GM23338 (cell line): ENCODE data around the gene PSMG4. TPM values are rescaled to one million over a fixed set of nuclear protein-coding genes. Genes with fewer than 3 reads are reported as not detected.
A peak's percentile ranks its signal among the peaks of the same experiment; 100 is the strongest.

Experiments
- ATAC-seq: fragments of 200-7000 bp; cut with Tn5 transposase; 3 replicates; pipeline ENCODE4 v1.9.1; 2020
- DNase-seq: peaks from one replicate; pipeline ENCODE4 v3.0.0-alpha.2; 2015; ENCODE audit warnings: low spot score
- H2AFZ ChIP-seq: fragments of 200-600 bp; sonication (generic); 2 replicates; pipeline ENCODE4 v1.8.0; 2016; ENCODE audit warnings: antibody characterized with exemption, mild to moderate bottlenecking, moderate library complexity
- H3F3A ChIP-seq: fragments of 200-600 bp; sonication (generic); replicated peaks from 2 replicates; pipeline ENCODE4 v1.8.0; 2017; ENCODE audit warnings: antibody characterized with exemption, mixed run types, low read depth
- H3K27ac ChIP-seq: fragments of 200-600 bp; sonication (generic); 2 replicates; pipeline ENCODE4 v1.6.1; 2016; ENCODE audit warnings: low read depth
- H3K27me3 ChIP-seq: fragments of 200-600 bp; sonication (generic); 2 replicates; pipeline ENCODE4 v1.8.0; 2016; ENCODE audit warnings: mild to moderate bottlenecking, mixed run types, moderate library complexity; ENCODE audit not compliant: insufficient read depth
- H3K36me3 ChIP-seq: fragments of 200-600 bp; sonication (generic); 2 replicates; pipeline ENCODE4 v1.8.0; 2016; ENCODE audit warnings: mild to moderate bottlenecking; ENCODE audit not compliant: insufficient read depth
- H3K4me1 ChIP-seq: fragments of 200-600 bp; sonication (generic); 2 replicates; pipeline ENCODE4 v1.8.0; 2016; ENCODE audit warnings: mild to moderate bottlenecking, moderate library complexity; ENCODE audit not compliant: insufficient read depth
- H3K4me2 ChIP-seq: fragments of 200-600 bp; sonication (generic); 2 replicates; pipeline ENCODE4 v1.7.1; 2017; ENCODE audit warnings: mixed run types
- H3K4me3 ChIP-seq: fragments of 200-600 bp; sonication (generic); 2 replicates; pipeline ENCODE4 v1.6.1; 2016; ENCODE audit warnings: mixed run types
- H3K79me2 ChIP-seq: fragments of 200-600 bp; sonication (generic); replicated peaks from 2 replicates; pipeline ENCODE4 v1.8.0; 2017; ENCODE audit warnings: mild to moderate bottlenecking; ENCODE audit not compliant: insufficient read depth
- H3K9me2 ChIP-seq: fragments of 200-600 bp; sonication (generic); 2 replicates; pipeline ENCODE4 v1.8.0; 2017; ENCODE audit not compliant: insufficient read depth
- H4K20me1 ChIP-seq: fragments of 200-600 bp; sonication (generic); replicated peaks from 2 replicates; pipeline ENCODE4 v1.8.0; 2017; ENCODE audit warnings: mild to moderate bottlenecking; ENCODE audit not compliant: insufficient read depth
- H3K27ac Mint-ChIP-seq: 2 replicates; pipeline ENCODE4 v1.8.0; 2020; ENCODE audit warnings: inconsistent platforms, mild to moderate bottlenecking, moderate library complexity, mixed read lengths
- H3K27me3 Mint-ChIP-seq: 3 replicates; pipeline ENCODE4 v1.8.0; 2022; ENCODE audit warnings: low read depth, mild to moderate bottlenecking, moderate library complexity, mixed read lengths, inconsistent platforms; ENCODE audit not compliant: insufficient read depth, poor library complexity
- H3K36me3 Mint-ChIP-seq: 3 replicates; pipeline ENCODE4 v1.8.0; 2021; ENCODE audit warnings: low read depth, mild to moderate bottlenecking, inconsistent platforms, moderate library complexity, mixed read lengths
- H3K4me1 Mint-ChIP-seq: 3 replicates; pipeline ENCODE4 v1.8.0; 2020; ENCODE audit warnings: mild to moderate bottlenecking, inconsistent platforms, mixed read lengths
- H3K4me3 Mint-ChIP-seq: 3 replicates; pipeline ENCODE4 v1.8.0; 2021; ENCODE audit warnings: moderate library complexity, mild to moderate bottlenecking, inconsistent platforms, mixed read lengths
- H3K9me3 Mint-ChIP-seq: 3 replicates; pipeline ENCODE4 v1.8.0; 2020; ENCODE audit warnings: moderate library complexity, mild to moderate bottlenecking, inconsistent platforms, mixed read lengths
- CREB1 ChIP-seq: fragments of 250-450 bp; sonication (Bioruptor Pico); IDR thresholded peaks from 2 replicates; pipeline ENCODE4 v1.5.0; 2020; ENCODE audit warnings: low read depth, mild to moderate bottlenecking, moderate library complexity
- CTCF ChIP-seq, 2 experiments: fragments of 200-600 bp in 1 of 2; sonication (generic) in 1 of 2; conservative IDR thresholded peaks; 2 replicates each; pipeline versions ENCODE4 v1.5.1 to v1.6.1; 2016 to 2017; ENCODE audit warnings: antibody characterized with exemption in 2 of 2, low read depth in 2 of 2, mild to moderate bottlenecking in 2 of 2, moderate library complexity in 1 of 2
- ETS1 ChIP-seq: IDR thresholded peaks from 2 replicates; pipeline ENCODE4 v1.6.1; 2016; ENCODE audit warnings: antibody characterized with exemption
- EZH2 ChIP-seq: fragments of 200-600 bp; sonication (generic); IDR thresholded peaks from one replicate; pipeline ENCODE4 v1.8.0; 2017; ENCODE audit warnings: antibody characterized with exemption, mild to moderate bottlenecking, low read depth; ENCODE audit not compliant: unreplicated experiment
- EZH2phosphoT487 ChIP-seq: fragments of 200-600 bp; sonication (generic); IDR thresholded peaks from one replicate; pipeline ENCODE4 v1.8.1; 2018; ENCODE audit warnings: antibody characterized with exemption; ENCODE audit not compliant: unreplicated experiment
- JUNB ChIP-seq: IDR thresholded peaks from one replicate; pipeline ENCODE4 v1.6.1; 2016; ENCODE audit warnings: antibody characterized with exemption; ENCODE audit not compliant: unreplicated experiment
- NANOG ChIP-seq: IDR thresholded peaks from 2 replicates; pipeline ENCODE4 v1.6.1; 2016; ENCODE audit warnings: antibody characterized with exemption, borderline replicate concordance
- STAT1 ChIP-seq: IDR thresholded peaks from one replicate; pipeline ENCODE4 v1.6.1; 2016; ENCODE audit warnings: antibody characterized with exemption; ENCODE audit not compliant: unreplicated experiment
- ZNF331 ChIP-seq: fragments of 250-450 bp; sonication (Bioruptor Pico); IDR thresholded peaks from 2 replicates; pipeline ENCODE4 v1.5.0; 2020; ENCODE audit warnings: low read depth, mild to moderate bottlenecking, moderate library complexity
- polyA plus RNA-seq: library from polyadenylated mRNA; unstranded; fragments of >200 nt; fragmentation: Nextera tagmentation; extraction: Ambion mirVana; gene quantifications from 2 replicates; pipeline ENCODE4 v1.2.1, GENCODE V29; 2016
- total RNA-seq: library from RNA; depleted of rRNA; stranded (reverse); fragments of >200 nt; shearing (Covaris generic); gene quantifications from 2 replicates; pipeline ENCODE4 v1.2.3, GENCODE V29; 2014

PSMG4 gene
- total and polyA plus RNA-seq, 2 experiments from 2014 or later, result 37.2 to 168 TPM

- Mint-ChIP-seq H3K4me1 (peaks cover 34% of the 10 kb centered on the region), H3K36me3 (peaks cover 43% of the 10 kb centered on the region), H3K9me3 (no peaks in the 10 kb centered on the region), H3K27me3 (peaks cover 15% of the 10 kb centered on the region), H3K4me3 (no peak overlapping the region), H3K27ac (no peak overlapping the region)
- Histone ChIP-seq H3K79me2 (no peaks in the 10 kb centered on the region; the same call in 1 of the 2 replicates), H3F3A (peaks cover 25% of the 10 kb centered on the region), H3K9me2 (no peaks in the 10 kb centered on the region), H3K36me3 (no peaks in the 10 kb centered on the region), H3K4me1 (peaks cover 21% of the 10 kb centered on the region), H2AFZ (no peak overlapping the region), H3K4me2 (no peak overlapping the region), H3K27ac (no peak overlapping the region), H3K27me3 (no peaks in the 10 kb centered on the region), H4K20me1 (no peaks in the 10 kb centered on the region; the same call in 1 of the 2 replicates), H3K4me3 (no peak overlapping the region)
- no peak for DNase-seq
- no peak for TF ChIP-seq ETS1
- TF ChIP-seq EZH2phosphoT487, result no peak
- TF ChIP-seq NANOG, result no peak
- no peak for TF ChIP-seq JUNB
- no peak for TF ChIP-seq EZH2
- TF ChIP-seq CREB1 (CRISPR knock-in tag), result no peak
- TF ChIP-seq ZNF331, result no peak
- no peak for TF ChIP-seq CTCF (conservative IDR thresholded peaks at IDR 0.05; ENCODE audit: low read depth in 2 of 2)
- no peak for ATAC-seq
Measured at GRCh38 chr6:3278691-3279090, 19.9 kb downstream of the PSMG4 start.

GRCh38 chr6:3280091-3280490 lies 21.3 kb downstream of the PSMG4 start:
- no peaks in the 10 kb centered on the region; the same call in 1 of the 2 replicates for H3K79me2 ChIP-seq
- Mint-ChIP-seq H3K36me3 (peaks cover 46% of the 10 kb centered on the region), H3K4me3 (no peak overlapping the region), H3K27ac (no peak overlapping the region), H3K27me3 (peaks cover 17% of the 10 kb centered on the region), H3K4me1 (peaks cover 35% of the 10 kb centered on the region), H3K9me3 (no peaks in the 10 kb centered on the region)
- no peak for TF ChIP-seq ZNF331
- TF ChIP-seq STAT1, result no peak
- TF ChIP-seq CREB1 (CRISPR knock-in tag), result no peak
- H4K20me1 ChIP-seq, result no peaks in the 10 kb centered on the region
- H3K4me1 ChIP-seq, result peaks cover 21% of the 10 kb centered on the region
- no peaks in the 10 kb centered on the region for H3K9me2 ChIP-seq
- DNase-seq, result peak; percentile 34
- no peak overlapping the region for H3K4me3 ChIP-seq
- H3K36me3 ChIP-seq, result no peaks in the 10 kb centered on the region
- no peak overlapping the region for H3K4me2 ChIP-seq
- H3F3A ChIP-seq, result peaks cover 25% of the 10 kb centered on the region
- no peaks in the 10 kb centered on the region for H3K27me3 ChIP-seq
- H3K27ac ChIP-seq, result no peak overlapping the region
- no peak; the same call in 2 of the 3 replicates for ATAC-seq
- no peak overlapping the region for H2AFZ ChIP-seq
